ENCODE measurements around the gene CCDC74B.
A peak's percentile ranks its signal among the peaks of the same experiment; 100 is the strongest.
"Not testable (repeated sequence)": the region's sequence is repeated elsewhere in the genome, so short reads cannot be mapped to it uniquely, and the experiment has no call there.

The CCDC74B gene

GRCh38 chr2:130150181-130151144 lies 5.6 kb upstream of the CCDC74B start:
- Histone ChIP-seq H3K4me3 (no peak overlapping the region), H3K27ac (no peak overlapping the region)
- TF ChIP-seq CTCF (IDR thresholded peaks at IDR 0.05), result no peak
- no peak for DNase-seq (ENCODE audit: low spot score)

- H3K27ac ChIP-seq; DNase-seq (ENCODE audit: low spot score): not testable (repeated sequence)
Observed at GRCh38 chr2:130148515-130148914, 3.6 kb upstream of the CCDC74B start.

GRCh38 chr2:130143266-130144039 lies 1.5 kb downstream of the CCDC74B start:
- H3K4me3 ChIP-seq, result peak overlapping the region; percentile 67
- H3K27ac ChIP-seq; DNase-seq (ENCODE audit: low spot score): not testable (repeated sequence)

More at GRCh38 chr2:130148515-130148914, 3.6 kb upstream of the CCDC74B start:
- not testable (repeated sequence) for H3K4me3 ChIP-seq

- H3K27ac ChIP-seq, H3K4me3 ChIP-seq: not testable (repeated sequence)
- DNase-seq (ENCODE audit: low spot score), result peak; percentile 52
Observed at GRCh38 chr2:130142396-130143265, 2.3 kb downstream of the CCDC74B start.

- not testable (repeated sequence) for H3K4me3 ChIP-seq, H3K27ac ChIP-seq
- peak; percentile 55 for DNase-seq (ENCODE audit: low spot score)
Observed at GRCh38 chr2:130141645-130142370, 3.1 kb downstream of the CCDC74B start.

- H3K4me3 ChIP-seq; DNase-seq (ENCODE audit: low spot score); H3K27ac ChIP-seq: not testable (repeated sequence)
Observed at GRCh38 chr2:130141002-130141401, 3.9 kb downstream of the CCDC74B start.

- H3K4me3 ChIP-seq, result not testable (repeated sequence)
- peak; percentile 17 for DNase-seq (ENCODE audit: low spot score)
Observed at GRCh38 chr2:130140516-130140915, 4.4 kb downstream of the CCDC74B start.

GRCh38 chr2:130139331-130140280 lies 5.3 kb downstream of the CCDC74B start:
- not testable (repeated sequence) for H3K4me3 ChIP-seq, H3K27ac ChIP-seq
- DNase-seq (ENCODE audit: low spot score), result peak; percentile 24

More at GRCh38 chr2:130140516-130140915, 4.4 kb downstream of the CCDC74B start:
- H3K27ac ChIP-seq, result not testable (repeated sequence)

- not testable (repeated sequence) for H3K27ac ChIP-seq, H3K4me3 ChIP-seq
- peak; percentile 31 for DNase-seq (ENCODE audit: low spot score)
Observed at GRCh38 chr2:130138841-130139251, 6.1 kb downstream of the CCDC74B start.

- peak; percentile 19 for DNase-seq (ENCODE audit: low spot score)
- not testable (repeated sequence) for H3K4me3 ChIP-seq, H3K27ac ChIP-seq
Observed at GRCh38 chr2:130138326-130138725, 6.6 kb downstream of the CCDC74B start.

- H3K27ac ChIP-seq, H3K4me3 ChIP-seq: not testable (repeated sequence)
- DNase-seq (ENCODE audit: low spot score), result peak; percentile 43
Observed at GRCh38 chr2:130137118-130137517, 7.8 kb downstream of the CCDC74B start.

- DNase-seq (ENCODE audit: low spot score), result peak; percentile 9
- not testable (repeated sequence) for H3K4me3 ChIP-seq, H3K27ac ChIP-seq
Observed at GRCh38 chr2:130136546-130136945, 8.4 kb downstream of the CCDC74B start.

Data from coronary artery (tissue), 2 donors.